Activated CD4-positive, alpha-beta T cell treated with anti-CD3 and anti-CD28 coated beads, Interleukin-10, Interleukin-2, amounts not matched to agents 100 ng/mL and 50 ng/mL, durations not matched to agents 16 hours and 8 hours (primary cell): ENCODE results near the gene AUNIP.

Source experiments
- DNase-seq: peaks from one replicate; pipeline ENCODE4 v3.0.0-alpha.2; 2020

The AUNIP gene

DNA sequence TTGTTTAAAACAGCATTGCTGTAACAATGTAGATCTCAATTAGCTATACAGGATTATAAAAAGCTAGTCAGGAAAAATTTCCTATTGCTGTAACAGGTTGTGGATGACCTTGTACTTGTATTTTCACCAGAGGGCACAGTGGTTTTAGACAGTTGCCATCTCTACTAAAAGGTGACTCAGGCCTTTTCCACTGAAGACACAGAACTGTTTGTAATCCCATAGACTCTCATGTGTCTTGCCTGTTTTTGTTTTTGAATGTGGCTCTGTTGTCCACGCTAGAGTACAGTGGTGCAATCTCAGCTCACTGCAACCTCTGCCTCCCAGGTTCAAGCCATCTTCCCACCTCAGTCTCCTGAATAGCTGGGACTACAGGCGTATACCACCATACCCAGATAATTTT, 33.7 kb downstream of the AUNIP start:
- DNase-seq: no peak

DNA sequence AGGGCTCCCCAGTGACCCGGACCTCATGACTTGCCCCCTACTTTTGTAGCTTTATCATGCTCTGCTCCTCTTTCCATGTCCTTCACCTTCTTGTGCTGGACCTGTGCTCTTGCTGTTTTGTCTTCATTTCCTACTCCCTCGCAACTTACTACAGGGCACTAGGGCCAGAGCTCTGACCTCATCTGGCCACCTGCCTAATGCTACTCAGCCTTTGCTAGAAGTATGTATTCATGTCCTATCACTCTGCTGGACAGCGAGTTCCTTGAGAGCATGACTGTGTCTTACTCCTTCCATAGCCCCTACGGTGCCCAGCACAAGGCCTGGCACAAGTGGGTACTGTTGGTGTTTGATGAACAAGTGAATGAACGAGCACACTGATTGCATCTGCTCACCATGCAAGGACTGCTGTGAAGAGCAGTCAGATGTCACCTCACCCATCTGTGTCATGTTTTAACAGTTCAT, 37.6 kb downstream of the AUNIP start:
- no peak for DNase-seq

DNA sequence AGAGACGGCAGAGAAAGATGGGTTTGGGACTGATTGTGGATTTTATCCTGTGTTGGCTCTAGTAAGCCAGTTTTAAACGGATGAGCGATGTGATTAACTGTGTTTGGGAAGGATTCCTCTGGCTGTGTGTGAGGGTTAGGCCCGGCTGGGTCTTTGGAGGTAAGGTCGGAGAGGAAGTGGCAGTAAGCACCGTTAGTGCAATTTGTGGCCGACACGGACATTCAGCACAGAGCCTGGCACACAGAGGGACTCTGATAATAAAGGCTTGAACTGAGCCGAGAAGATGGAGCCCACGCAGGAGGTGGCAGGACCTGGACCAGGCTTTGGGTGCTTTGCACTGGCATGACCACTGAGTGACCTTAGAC, 38.2 kb downstream of the AUNIP start:
- DNase-seq: no peak

DNA sequence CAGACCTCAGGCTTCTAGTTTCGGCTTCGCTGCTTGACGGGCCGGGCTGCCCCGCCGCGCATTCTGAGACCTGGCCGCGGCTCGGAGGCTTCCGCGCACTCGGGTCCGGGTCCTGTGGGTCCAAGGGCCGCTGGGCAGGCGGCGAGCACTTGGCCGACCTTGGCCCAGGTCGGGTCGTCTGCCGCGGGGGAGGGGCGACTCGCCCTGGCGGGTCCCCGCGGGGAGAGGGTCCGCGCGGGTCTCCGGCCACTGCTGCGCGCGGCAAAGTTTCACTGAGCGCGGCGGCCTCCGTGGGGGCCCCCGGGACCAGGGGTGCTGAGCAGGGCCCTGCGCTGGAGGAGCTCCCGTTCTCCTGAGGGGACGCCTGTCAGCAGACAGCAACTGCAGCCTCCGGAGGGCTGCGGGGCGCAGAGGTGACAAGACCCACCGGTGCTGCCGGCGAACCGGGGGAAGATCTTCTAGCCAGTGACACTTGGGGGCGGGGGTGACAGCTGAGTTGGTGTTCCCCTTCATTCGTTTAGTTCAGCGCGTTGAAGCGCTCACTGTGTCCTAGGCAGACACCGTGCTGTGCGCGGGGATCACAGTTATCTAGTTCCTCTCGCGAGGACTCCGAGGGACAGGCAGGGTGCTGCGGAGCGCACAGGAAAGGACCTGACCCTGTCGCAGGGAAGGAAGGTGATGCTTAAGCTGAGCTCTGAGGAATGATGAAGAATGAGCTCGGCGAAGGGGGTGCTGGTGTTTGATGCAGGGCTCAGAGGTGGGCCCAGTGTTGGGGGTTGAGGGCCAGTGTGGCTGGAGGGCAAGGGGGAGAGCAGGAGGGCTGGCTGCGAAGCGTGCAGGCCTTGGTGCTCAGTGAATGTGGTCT, 38.8 kb downstream of the AUNIP start:
- DNase-seq: peak; percentile 78

DNA sequence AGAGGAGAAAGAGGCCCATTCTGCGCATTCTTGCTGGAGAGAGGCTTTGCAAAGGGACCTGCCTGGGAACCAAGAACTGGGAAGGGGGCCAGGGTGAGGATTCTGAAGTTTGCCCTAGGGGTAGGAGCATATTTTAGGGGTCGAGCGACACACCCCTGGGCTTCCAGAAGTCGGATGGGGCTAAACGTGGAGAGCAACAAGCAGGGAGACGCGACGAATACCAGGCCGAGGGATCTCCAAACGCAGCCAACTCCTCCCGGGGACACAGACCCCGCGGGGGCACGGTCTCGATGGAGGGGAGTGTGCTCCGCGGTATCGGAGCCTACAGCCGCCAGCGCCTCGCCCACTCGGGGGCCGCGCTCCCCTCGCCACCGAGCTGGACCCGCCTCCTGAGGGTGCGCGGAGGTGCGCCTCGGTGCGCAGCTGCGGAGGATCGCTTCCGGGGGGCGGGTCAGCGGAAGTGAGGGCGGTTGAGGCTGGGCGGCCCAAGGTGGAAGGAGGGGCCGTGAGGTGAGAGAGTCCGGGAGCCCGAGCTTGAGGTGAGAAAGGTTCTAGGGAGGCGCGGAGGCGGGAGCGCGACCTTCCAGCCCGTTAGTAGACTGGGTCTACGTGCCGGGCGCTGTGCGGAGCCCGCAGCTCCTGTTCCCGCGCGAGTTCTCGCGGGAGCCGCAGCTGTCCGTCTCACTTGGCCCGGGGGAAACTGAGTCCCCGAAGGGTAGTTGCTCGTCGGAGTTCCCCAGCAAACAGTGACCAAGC, 39.6 kb downstream of the AUNIP start, which contains the start of gene MTFR1L:
MTFR1L (plus strand) TSS at position 464 of the 756 bp plus-strand sequence. CDS start 3,151 bp downstream, outside the sequence.
- peak; percentile 93 for DNase-seq

DNA sequence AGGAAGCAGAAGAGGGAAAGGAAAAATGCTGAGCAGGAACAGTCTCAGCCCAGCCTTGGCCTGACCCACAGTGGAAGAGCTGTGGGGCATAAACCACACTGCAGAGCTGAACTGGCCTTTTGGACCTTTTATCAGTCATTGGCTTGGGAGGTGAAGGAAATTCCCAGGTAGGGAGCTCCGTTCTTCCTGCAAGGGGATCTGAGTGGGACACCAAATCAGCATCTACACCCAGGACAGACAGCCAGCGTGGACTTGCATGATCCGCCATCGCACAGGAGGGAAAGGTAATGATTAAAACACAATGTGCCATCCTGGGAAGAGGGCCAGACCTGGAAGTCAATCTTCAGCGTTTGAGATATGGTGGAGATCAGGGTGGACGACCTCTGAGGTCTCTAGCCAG, 40.7 kb downstream of the AUNIP start:
- DNase-seq: no peak

DNA sequence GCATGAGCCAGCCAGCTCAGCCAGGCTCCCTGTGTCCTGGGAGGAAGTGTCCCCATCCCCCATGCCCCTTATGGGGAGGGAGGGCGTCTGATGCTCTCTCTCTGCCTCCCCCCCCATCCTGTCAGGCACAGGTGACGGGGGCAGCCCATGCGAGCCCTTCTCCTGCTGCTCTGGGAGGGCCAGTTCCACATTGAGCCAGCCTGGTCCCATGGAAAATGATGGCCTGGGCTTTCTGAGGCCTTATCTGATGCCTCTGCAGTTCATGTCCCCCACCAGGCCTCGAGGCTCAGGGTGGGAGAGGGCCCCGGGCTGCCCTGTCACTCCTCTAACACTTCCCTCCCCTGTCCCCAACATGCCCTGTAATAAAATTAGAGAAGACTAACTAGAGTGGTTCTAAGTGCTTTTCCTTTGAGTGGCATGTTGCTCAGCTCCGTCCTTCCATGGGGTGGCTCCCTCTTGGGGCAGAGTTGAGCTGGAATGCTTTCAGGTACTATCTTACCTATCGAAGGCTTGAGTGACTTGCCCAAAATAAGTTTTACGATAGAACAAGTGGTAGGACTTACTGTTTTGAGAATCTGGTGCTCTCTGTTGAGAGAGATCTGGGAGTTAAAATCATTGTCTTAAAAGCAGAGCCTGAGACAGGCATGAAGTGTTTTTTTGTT, 41.3 kb downstream of the AUNIP start:
- no peak for DNase-seq

DNA sequence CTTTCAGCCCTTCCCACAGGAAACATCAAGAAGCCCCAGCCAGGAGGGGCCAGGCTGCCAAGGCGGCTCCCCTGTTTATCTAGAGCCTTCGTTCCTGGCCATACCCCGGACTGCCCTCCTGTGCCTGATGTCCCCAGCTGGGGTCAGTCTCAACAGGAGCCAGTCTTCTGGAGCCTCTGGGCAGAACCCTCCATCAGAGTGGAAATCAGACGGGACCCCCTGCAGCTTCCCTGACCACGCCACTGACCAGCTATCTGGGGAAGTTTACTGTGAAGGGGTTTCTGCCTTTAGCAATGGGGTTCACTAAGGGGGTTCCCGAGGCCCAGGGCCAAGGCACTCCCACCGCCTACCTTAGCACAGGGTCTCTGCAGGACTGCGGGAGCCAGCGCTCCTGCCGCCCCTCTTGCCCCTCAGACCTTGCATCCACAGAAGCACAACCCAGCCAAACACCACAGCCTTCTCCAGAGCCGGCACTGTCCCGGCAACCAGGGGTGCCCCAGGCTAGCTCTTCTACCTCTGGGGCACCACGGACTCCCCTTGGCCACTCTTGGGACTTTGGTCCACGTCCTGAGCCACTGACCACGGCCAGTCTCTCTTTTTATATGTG, 43.0 kb downstream of the AUNIP start:
- DNase-seq: no peak

DNA sequence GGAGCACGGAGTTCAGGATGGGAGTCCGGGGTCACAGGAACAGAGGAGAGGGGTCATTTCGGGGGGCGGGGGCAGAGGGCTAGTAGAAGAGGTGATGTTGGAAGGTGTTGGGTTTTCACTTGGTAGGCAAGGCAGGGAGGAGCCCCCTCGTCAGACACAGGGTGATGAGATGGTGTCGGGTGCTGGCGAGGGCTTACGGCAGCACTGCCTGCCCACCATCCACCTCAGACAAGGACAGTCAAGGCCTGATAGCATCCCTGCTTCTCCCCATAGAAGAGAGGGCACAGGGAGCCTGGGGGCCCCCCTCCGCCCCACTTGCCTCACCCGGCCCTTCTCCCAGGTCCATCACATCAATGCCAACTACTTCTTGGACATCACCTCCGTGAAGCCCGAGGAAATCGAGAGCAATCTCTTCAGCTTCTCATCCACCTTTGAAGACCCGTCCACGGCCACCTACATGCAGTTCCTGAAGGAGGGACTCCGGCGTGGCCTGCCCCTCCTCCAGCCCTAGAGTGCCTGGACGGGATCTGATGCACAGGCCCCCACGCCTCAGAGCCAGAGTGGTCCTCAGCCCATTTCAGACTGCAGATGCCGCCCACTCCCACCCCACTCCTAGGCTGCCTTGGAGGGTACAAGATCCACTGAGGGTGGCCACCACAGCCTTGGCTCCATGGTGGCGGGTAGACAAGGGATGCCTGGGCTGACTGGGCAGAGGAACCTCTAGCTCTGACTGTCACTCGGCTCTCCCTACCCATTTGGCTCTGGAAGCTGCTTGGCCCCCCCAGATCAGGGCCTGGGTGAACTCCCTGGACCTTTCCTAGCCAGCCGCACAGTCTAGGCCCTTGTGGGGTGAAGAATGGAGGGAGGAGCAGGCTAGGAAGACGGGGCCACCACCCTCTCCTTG, 43.8 kb downstream of the AUNIP start:
- no peak for DNase-seq

DNA sequence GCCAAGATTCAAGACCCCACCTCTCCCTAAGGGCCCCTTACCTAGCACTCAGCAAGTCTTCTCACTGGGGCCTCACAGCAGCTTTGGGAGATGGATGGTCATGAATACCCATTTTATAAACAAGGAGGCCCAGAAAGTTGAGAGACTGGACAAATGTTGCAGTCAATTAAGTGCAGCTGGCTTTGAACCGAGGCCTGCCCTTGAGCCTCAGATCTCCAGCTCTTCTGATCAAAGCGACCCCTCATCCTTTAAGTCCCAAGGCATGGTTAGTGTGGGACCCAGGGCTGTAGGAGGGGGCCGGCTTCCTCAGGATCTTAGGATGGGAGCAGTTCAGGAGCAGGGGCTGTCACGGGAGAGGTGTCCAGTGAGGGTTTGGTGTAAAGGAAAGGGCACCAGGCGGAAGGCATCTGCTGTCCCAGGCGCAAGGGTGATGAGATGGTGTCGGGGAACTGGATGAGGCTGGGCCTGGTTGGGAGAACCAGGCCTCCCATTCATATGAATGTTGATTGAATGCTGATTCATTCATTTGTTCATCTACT, 44.6 kb downstream of the AUNIP start:
- DNase-seq: no peak

DNA sequence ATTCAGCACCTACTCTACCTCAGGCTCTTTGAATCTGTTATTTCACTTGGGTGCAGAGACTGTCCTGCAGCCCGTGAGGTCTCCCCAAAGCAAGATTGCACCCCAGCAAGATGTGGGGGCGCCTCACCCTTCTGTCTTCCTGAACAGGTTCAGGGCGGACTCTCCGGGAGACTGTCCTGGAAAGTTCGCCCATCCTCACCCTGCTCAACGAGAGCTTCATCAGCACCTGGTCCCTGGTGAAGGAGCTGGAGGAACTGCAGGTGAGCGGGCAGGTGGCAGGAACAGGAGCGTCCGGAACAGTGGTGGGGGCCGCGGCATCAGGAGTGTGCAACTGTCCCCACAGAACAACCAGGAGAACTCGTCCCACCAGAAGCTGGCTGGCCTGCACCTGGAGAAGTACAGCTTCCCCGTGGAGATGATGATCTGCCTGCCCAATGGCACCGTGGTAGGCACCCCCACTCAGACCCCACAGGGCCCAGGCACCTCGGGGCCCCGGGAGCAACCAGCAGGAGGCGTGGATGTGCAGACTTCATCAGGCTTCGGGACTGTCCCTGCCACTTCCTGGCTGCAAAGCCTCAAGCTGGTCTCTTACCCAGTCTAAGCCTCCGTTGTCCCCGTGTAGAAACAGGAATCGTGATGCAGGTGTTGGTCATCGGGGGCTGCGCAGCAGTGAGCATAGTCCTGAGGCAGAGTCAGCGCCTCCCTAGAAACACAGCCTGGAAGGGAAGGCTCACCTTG, 45.4 kb downstream of the AUNIP start:
- DNase-seq: no peak

DNA sequence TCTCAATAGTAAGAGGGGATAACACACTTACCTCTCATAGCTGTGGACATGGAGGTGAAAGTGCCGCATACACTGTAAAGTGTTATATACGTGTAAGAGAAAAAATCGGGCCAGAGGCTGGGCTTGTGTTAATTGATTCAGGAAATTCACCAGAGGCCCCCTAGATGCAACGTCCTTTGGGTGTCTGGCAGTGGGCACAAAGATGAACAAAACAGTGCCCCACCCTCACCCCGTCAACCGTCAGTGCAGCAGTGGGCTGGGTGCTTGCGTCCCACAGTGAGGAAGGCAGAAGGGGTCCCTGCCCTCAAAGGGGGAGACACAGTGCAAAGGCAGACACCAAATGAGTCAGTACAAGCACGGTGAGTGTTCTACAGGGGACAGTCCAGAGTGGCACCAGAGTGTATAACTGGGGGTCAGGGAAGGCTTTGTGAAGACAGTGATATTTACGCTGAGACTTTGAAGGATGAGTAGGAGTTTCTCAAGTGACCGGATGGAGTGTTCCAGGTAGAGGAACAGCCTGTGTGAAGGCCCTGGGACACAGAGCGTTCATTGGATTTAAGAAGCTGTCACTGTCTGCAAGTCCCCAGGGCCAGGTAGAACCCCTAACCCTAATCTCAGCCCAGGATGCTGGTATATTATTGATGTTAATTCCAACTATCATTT, 46.1 kb downstream of the AUNIP start:
- DNase-seq: no peak

DNA sequence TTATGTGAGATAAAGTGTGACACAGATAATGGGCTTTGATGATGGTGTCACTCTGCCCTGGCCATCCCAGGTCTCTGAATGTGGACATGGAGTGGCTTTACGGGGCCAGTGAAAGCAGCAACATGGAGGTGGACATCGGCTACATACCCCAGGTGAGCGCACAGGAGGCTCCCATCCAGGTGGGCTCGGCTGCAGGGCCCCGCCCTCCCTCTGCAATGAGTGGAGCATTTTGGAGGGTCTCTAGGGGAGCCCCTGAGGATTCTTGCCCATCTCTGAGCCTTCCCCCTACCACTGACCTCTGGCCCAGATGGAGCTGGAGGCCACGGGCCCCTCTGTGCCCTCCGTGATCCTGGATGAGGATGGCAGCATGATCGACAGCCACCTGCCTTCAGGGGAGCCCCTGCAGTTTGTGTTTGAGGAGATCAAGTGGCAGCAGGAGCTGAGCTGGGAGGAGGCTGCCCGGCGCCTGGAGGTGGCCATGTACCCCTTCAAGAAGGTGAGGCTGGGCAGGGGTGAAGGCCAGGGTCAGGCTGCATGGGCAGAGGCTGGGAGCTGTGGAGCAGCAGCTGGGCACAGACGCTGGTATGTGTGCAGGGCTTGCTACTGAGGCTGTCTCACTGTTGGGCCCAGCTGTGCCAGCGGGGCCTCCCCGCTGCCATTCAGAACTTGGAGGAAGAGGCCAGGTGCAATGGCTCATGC, 47.7 kb downstream of the AUNIP start:
- no peak for DNase-seq

DNA sequence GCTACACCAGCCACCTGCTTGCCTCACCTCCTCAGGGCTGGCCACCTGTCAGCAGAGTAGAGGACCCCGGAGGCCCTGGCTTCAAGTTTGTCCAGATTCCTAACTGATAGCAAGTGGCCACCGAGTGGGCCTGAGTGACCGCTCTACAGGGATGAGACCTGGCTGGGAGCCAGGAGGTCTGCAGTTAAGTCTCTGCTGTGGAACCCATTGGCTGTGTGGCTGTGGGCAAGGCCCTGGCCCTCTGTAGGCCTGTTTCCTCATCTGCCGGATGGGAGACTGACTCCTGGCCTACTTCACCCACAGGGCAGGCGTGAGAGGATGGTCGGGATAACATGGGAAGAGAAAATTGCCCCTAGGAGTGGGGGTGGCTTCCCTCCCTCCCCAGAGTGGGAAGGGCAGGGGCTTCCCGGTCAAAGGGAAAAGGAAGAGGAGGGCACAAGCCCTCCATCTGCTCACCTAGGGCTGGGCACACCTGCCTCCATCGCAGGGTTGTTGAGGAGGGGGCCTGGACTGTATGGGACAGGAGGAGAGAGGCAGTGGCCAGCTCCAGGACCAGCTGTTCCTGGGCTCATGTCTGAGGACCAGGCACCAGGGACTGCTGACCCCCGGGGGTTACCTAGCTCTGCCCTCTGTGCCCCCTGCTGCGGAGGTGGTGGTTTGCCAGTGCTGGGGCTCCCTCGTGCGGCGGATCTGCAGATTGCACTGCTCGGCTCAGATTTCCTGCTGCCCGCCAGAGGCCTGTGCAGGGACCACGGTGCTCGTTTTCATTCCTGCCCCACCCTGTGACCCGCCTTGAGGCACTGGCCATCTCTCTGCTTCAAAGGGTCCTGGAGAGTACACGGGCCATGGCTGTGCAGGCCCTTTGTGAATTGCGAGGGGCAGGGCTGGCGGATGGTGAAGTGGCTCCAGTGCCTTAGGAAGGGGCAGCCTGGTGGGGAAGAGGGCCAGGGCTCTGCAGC, 48.6 kb downstream of the AUNIP start:
- DNase-seq: peak; percentile 75

DNA sequence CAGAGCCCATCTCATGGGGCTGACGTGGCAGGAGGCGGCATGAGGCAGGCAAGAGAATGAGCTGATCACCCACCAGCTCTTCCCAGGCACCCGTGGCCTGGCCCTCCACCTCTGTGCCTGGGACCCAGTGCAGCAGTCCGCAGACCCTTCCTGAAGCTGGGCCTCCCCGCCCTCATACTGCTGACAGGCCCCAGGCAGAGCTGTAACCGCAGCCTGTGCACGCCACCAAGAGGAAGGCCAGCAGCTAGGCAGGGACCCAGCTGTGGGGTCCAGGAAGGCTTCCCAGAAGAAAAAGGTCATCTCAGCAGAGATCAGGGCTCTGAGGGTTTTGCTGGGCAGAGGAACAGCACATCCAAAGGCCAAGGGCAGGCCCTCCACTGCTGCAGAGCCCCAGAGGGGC, 49.3 kb downstream of the AUNIP start:
- no peak for DNase-seq

DNA sequence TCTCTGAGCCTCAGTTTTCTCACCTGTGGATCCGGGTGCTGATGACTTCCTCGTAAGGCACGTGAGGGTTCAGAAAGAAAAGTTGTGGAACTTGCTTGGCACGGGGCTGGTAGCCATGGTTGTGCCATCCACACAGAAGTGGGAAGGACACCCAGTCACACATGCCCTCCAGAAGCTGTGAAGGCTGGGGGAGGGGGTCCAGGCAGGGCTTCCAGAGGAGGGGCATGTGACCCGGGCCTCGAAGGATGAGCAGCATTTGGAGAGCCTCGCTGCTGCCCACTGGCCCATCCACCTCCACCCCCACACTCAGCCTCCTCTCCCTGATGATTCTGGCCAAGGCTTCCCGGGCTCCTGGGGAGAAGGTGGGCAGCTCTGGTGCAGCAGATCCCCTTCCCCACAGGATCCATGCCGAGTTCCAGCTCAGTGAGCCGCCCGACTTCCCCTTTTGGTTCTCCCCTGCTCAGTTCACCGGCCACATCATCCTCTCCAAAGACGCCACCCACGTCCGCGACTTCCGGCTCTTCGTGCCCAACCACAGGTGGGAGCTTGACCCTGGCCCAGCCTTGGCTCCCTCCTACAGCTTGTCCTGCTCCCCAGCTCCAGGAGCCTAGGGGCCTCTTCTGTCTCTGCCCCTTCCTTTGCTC, 49.9 kb downstream of the AUNIP start:
- DNase-seq: no peak

DNA sequence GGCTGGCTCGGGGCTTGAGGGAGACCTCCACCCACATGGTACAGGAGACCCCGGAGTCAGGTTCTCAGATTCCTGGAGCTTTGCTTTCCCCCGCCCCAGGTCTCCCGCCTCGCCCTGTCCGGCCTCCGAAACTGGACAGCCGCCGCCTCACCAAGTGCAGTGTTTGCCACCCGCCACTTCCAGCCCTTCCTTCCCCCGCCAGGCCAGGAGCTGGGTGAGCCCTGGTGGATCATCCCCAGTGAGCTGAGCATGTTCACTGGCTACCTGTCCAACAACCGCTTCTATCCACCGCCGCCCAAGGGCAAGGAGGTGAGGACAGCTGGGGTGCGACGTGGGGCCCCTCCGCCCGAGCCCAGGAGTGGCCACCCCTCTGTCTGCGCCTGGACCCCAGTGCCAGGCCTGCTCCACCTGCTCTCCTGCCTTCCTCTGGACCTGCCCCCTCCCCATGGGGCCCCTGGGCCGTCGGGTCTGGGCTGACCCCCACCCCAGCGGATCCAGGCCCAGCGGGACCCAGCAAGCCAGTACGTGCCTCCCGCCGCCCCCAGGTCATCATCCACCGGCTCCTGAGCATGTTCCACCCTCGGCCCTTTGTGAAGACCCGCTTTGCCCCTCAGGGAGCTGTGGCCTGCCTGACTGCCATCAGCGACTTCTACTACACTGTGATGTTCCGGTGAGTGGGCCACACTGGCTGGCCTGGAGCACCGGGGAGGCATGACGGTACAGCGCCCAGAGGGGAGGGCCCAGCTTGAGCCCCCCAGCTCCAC, 50.6 kb downstream of the AUNIP start:
- no peak for DNase-seq
